Renal cortex interstitium (tissue), 11 donors: ENCODE measurements around the gene UTP25. TPM values are rescaled to one million over a fixed set of nuclear protein-coding genes. Genes with fewer than 3 reads are reported as not detected.
"Not testable (repeated sequence)": the region's sequence is repeated elsewhere in the genome, so short reads cannot be mapped to it uniquely, and the experiment has no call there.

Source experiments
- DNase-seq, 11 donors: peaks; one replicate each; pipeline ENCODE4 v3.0.0-alpha.2; 2013; ENCODE audit warnings: low read depth in 9 of 11, low spot score in 4 of 11; ENCODE audit errors: extremely low read depth in 1 of 11
- polyA plus RNA-seq, 3 donors: library from polyadenylated mRNA; unstranded; fragments of 120-200 nt; gene quantifications; one replicate each; pipeline ENCODE4 v1.2.1, GENCODE V29; 2013; ENCODE audit not compliant: insufficient read length in 3 of 3

UTP25 gene
- polyA plus RNA-seq, 3 donors: 9.4 to 11.3 (median 11.1) TPM

DNA sequence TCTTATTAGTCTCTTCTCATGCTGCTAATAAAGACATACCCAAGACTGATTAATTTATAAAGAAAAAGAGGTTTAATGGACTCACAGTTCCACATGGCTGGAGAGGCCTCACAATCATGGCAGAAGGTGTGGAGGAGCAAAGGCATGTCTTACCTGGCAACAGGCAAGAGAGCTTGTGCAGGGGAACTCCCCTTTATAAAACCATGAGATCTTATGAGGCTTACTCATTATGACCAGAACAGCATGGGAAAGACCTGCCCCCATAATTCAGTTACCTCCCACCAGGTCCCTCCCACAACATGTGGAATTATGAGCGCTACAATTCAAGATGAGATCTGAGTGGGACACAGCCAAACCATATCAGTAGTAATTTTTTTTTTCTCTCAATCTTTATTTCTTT is 77.0 kb downstream of the UTP25 start:
- DNase-seq: not testable (repeated sequence)

Other genes with a start within 250 kb of the UTP25 start
- 1 to 10 TPM; 5.1 to 6.6 (median 5.4) TPM for gene CAMK1G, start 244.3 kb upstream of the UTP25 start, polyA plus RNA-seq
- gene LAMB3, start 175.5 kb upstream of the UTP25 start, polyA plus RNA-seq: 1 to 10 TPM in 1 of 3 donors, under 1 TPM in 2; 0.50 to 1.9 (median 0.69) TPM
- 10 to 100 TPM in 2 of 3 donors, 1 to 10 TPM in 1; 9.5 to 12.6 (median 11.1) TPM for gene G0S2, start 152.6 kb upstream of the UTP25 start, polyA plus RNA-seq
- gene HSD11B1, start 123.1 kb upstream of the UTP25 start, polyA plus RNA-seq: under 1 TPM; 0.15 to 0.32 (median 0.23) TPM
- 1 to 10 TPM; 1.2 to 1.9 (median 1.3) TPM for gene TRAF3IP3, start 71.9 kb upstream of the UTP25 start, polyA plus RNA-seq
- gene C1orf74, start 43.4 kb upstream of the UTP25 start, polyA plus RNA-seq: 1 to 10 TPM; 3.4 to 3.8 (median 3.7) TPM
- 10 to 100 TPM; 15.1 to 24.6 (median 15.8) TPM for gene IRF6, start 21.8 kb upstream of the UTP25 start, polyA plus RNA-seq
- gene SYT14, start 110.2 kb downstream of the UTP25 start, polyA plus RNA-seq: under 1 TPM; 0.39 to 0.45 (median 0.42) TPM